ENCODE measurements around the gene TOMM5.
A peak's percentile ranks its signal among the peaks of the same experiment; 100 is the strongest.

TOMM5 gene

GRCh38 chr9:37592108-37592951 lies at the start of gene TOMM5:
TSS of gene TOMM5 (minus strand) at chr9:37592597. CDS start at chr9:37592532, 65 bp downstream.
- TF ChIP-seq FOXM1 (IDR thresholded peaks at IDR 0.05; ENCODE audit: borderline replicate concordance, low read depth) (no peak), YY1 (IDR thresholded peaks at IDR 0.05; ENCODE audit: low read depth) (peak; percentile 71; the same call in 1 of the 2 replicates), USF1 (IDR thresholded peaks at IDR 0.05) (peak; percentile 66), EP300 (IDR thresholded peaks at IDR 0.05; ENCODE audit: borderline replicate concordance) (no peak), CEBPB (IDR thresholded peaks at IDR 0.05) (peak; percentile 95), TCF12 (IDR thresholded peaks at IDR 0.05; ENCODE audit: low read depth) (peak; percentile 61; the same call in 1 of the 2 replicates), ZBTB7A (IDR thresholded peaks at IDR 0.05; ENCODE audit: low read depth) (no peak), TEAD4 (IDR thresholded peaks at IDR 0.05) (no peak), CREB1 (IDR thresholded peaks at IDR 0.05; ENCODE audit: low read depth) (no peak), NFIC (IDR thresholded peaks at IDR 0.05) (no peak), EGR1 (IDR thresholded peaks at IDR 0.05) (no peak), TAF1 (IDR thresholded peaks at IDR 0.05; ENCODE audit: low read depth) (peak; percentile 87), RAD21 (IDR thresholded peaks at IDR 0.05; ENCODE audit: low read depth) (no peak)
- TF ChIP-seq, protein P1, sequence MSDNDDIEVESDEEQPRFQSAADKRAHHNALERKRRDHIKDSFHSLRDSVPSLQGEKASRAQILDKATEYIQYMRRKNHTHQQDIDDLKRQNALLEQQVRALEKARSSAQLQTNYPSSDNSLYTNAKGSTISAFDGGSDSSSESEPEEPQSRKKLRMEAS (IDR thresholded peaks at IDR 0.05) = peak; percentile 95
- TF ChIP-seq, protein P2, sequence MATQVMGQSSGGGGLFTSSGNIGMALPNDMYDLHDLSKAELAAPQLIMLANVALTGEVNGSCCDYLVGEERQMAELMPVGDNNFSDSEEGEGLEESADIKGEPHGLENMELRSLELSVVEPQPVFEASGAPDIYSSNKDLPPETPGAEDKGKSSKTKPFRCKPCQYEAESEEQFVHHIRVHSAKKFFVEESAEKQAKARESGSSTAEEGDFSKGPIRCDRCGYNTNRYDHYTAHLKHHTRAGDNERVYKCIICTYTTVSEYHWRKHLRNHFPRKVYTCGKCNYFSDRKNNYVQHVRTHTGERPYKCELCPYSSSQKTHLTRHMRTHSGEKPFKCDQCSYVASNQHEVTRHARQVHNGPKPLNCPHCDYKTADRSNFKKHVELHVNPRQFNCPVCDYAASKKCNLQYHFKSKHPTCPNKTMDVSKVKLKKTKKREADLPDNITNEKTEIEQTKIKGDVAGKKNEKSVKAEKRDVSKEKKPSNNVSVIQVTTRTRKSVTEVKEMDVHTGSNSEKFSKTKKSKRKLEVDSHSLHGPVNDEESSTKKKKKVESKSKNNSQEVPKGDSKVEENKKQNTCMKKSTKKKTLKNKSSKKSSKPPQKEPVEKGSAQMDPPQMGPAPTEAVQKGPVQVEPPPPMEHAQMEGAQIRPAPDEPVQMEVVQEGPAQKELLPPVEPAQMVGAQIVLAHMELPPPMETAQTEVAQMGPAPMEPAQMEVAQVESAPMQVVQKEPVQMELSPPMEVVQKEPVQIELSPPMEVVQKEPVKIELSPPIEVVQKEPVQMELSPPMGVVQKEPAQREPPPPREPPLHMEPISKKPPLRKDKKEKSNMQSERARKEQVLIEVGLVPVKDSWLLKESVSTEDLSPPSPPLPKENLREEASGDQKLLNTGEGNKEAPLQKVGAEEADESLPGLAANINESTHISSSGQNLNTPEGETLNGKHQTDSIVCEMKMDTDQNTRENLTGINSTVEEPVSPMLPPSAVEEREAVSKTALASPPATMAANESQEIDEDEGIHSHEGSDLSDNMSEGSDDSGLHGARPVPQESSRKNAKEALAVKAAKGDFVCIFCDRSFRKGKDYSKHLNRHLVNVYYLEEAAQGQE (IDR thresholded peaks at IDR 0.05; ENCODE audit: low read depth) = 0 out of 2 replicates have a peak, but pooled peaks have one; percentile 12

- TF ChIP-seq CREB1 (IDR thresholded peaks at IDR 0.05; ENCODE audit: low read depth) (no peak), FOXM1 (IDR thresholded peaks at IDR 0.05; ENCODE audit: borderline replicate concordance, low read depth) (no peak), RAD21 (IDR thresholded peaks at IDR 0.05; ENCODE audit: low read depth) (no peak), YY1 (IDR thresholded peaks at IDR 0.05; ENCODE audit: low read depth) (no peak), NFIC (IDR thresholded peaks at IDR 0.05) (no peak), EGR1 (IDR thresholded peaks at IDR 0.05) (no peak), ZBTB7A (IDR thresholded peaks at IDR 0.05; ENCODE audit: low read depth) (no peak), TCF12 (IDR thresholded peaks at IDR 0.05; ENCODE audit: low read depth) (no peak), USF1 (IDR thresholded peaks at IDR 0.05) (no peak), TAF1 (IDR thresholded peaks at IDR 0.05; ENCODE audit: low read depth) (no peak), TEAD4 (IDR thresholded peaks at IDR 0.05) (no peak), CEBPB (IDR thresholded peaks at IDR 0.05) (no peak)
- TF ChIP-seq, protein P2 (IDR thresholded peaks at IDR 0.05; ENCODE audit: low read depth) = no peak
- TF ChIP-seq, protein P1 (IDR thresholded peaks at IDR 0.05) = no peak
Observed at GRCh38 chr9:37641331-37641730, 48.9 kb upstream of the TOMM5 start.

- no peak for TF ChIP-seq EGR1 (IDR thresholded peaks at IDR 0.05)
- TF ChIP-seq, protein P1 (IDR thresholded peaks at IDR 0.05) = no peak
Observed at GRCh38 chr9:37640246-37640645, 47.8 kb upstream of the TOMM5 start.

DNA sequence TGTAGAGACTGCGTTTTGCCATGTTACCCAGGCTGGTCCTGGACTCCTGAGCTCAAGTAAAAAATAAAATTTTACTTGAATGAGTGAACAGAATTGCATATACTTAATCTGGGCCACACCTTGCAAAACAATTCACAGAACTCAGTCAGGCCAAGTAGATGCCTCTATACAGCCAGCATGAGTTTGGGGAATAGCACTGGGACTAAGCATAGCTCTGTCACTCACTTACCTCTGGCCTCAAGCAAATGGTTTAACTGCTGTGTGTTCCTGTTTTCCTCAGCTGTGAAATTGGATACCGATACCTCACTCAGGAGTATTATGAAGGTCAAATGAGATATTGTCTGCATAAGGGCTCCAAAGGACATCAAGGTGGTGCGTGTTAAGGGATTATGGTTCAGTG lies 47.4 kb upstream of the TOMM5 start:
- TF ChIP-seq YY1 (IDR thresholded peaks at IDR 0.05; ENCODE audit: low read depth) (no peak), ZBTB7A (IDR thresholded peaks at IDR 0.05; ENCODE audit: low read depth) (no peak), CEBPB (IDR thresholded peaks at IDR 0.05) (no peak), NFIC (IDR thresholded peaks at IDR 0.05) (no peak), RAD21 (IDR thresholded peaks at IDR 0.05; ENCODE audit: low read depth) (no peak), EP300 (IDR thresholded peaks at IDR 0.05; ENCODE audit: borderline replicate concordance) (no peak), CREB1 (IDR thresholded peaks at IDR 0.05; ENCODE audit: low read depth) (no peak), TEAD4 (IDR thresholded peaks at IDR 0.05) (no peak), FOXM1 (IDR thresholded peaks at IDR 0.05; ENCODE audit: borderline replicate concordance, low read depth) (no peak), EGR1 (IDR thresholded peaks at IDR 0.05) (no peak), TAF1 (IDR thresholded peaks at IDR 0.05; ENCODE audit: low read depth) (no peak)
- TF ChIP-seq, protein P1 (IDR thresholded peaks at IDR 0.05) = no peak

Data from Ishikawa (cell line).